ENCODE data around the gene HAAO.
"Not testable (repeated sequence)": the region's sequence is repeated elsewhere in the genome, so short reads cannot be mapped to it uniquely, and the experiment has no call there.

HAAO gene

GRCh38 chr2:42743659-42743990 lies 48.8 kb downstream of the HAAO start:
- DNase-seq, result no peak

- no peak for DNase-seq
These were observed 49.4 kb downstream of the HAAO start for GRCh38 chr2:42742740-42743658.

GRCh38 chr2:42741140-42741539 lies 51.2 kb downstream of the HAAO start:
- DNase-seq, result no peak

- no peak for DNase-seq
These were observed 55.6 kb downstream of the HAAO start for GRCh38 chr2:42736598-42737322.

- DNase-seq, result no peak
These were observed 58.5 kb downstream of the HAAO start for GRCh38 chr2:42733852-42734251.

GRCh38 chr2:42731316-42731715 lies 61.1 kb downstream of the HAAO start:
- DNase-seq, result not testable (repeated sequence)

- no peak for DNase-seq
These were observed 65.7 kb downstream of the HAAO start for GRCh38 chr2:42726680-42727079.

GRCh38 chr2:42725657-42726056 lies 66.7 kb downstream of the HAAO start:
- DNase-seq, result no peak

GRCh38 chr2:42724886-42725285 lies 67.5 kb downstream of the HAAO start:
- DNase-seq, result no peak

GRCh38 chr2:42723465-42723864 lies 68.9 kb downstream of the HAAO start:
- no peak for DNase-seq

GRCh38 chr2:42722320-42723190 lies 69.8 kb downstream of the HAAO start:
- no peak for DNase-seq

GRCh38 chr2:42721898-42722297 lies 70.5 kb downstream of the HAAO start:
- DNase-seq, result no peak
